GM18868 (cell line): Measurements from ENCODE around the gene OLIG1.

ENCODE experiments used
- ATAC-seq: cut with Tn5 transposase; IDR thresholded peaks from one replicate; pipeline ENCODE4 v1.9.1; 2021; ENCODE audit warnings: mild to moderate bottlenecking, moderate library complexity; ENCODE audit not compliant: unreplicated experiment

OLIG1 gene

GRCh38 chr21:33089395-33090119 lies 19.6 kb downstream of the OLIG1 start:
- no peak for ATAC-seq

GRCh38 chr21:33096426-33096825 lies 26.5 kb downstream of the OLIG1 start:
- ATAC-seq = no peak

- no peak for ATAC-seq
These were observed 29.2 kb downstream of the OLIG1 start for GRCh38 chr21:33099131-33099530.

GRCh38 chr21:33101300-33101911 lies 31.5 kb downstream of the OLIG1 start:
- ATAC-seq = no peak

GRCh38 chr21:33105088-33105487 lies 35.1 kb downstream of the OLIG1 start:
- ATAC-seq = no peak

- ATAC-seq = no peak
These were observed 38.3 kb downstream of the OLIG1 start for GRCh38 chr21:33108228-33108627.

GRCh38 chr21:33109574-33110339 lies 39.8 kb downstream of the OLIG1 start:
- no peak for ATAC-seq

GRCh38 chr21:33110340-33110715 lies 40.4 kb downstream of the OLIG1 start:
- no peak for ATAC-seq

GRCh38 chr21:33111577-33111976 lies 41.6 kb downstream of the OLIG1 start:
- ATAC-seq = no peak

- ATAC-seq = no peak
These were observed 42.2 kb downstream of the OLIG1 start for GRCh38 chr21:33112151-33112550.

GRCh38 chr21:33112681-33113080 lies 42.7 kb downstream of the OLIG1 start:
- no peak for ATAC-seq

- ATAC-seq = no peak
These were observed 43.2 kb downstream of the OLIG1 start for GRCh38 chr21:33113131-33113530.

- no peak for ATAC-seq
These were observed 44.3 kb downstream of the OLIG1 start for GRCh38 chr21:33114276-33114675.

- no peak for ATAC-seq
These were observed 45.9 kb downstream of the OLIG1 start for GRCh38 chr21:33115631-33116510.

GRCh38 chr21:33116676-33117075 lies 46.7 kb downstream of the OLIG1 start:
- no peak for ATAC-seq

- no peak for ATAC-seq
These were observed 47.4 kb downstream of the OLIG1 start for GRCh38 chr21:33117101-33117888.
